K562 (cell line): Measurements from ENCODE around the gene TNP1. TPM values are rescaled to one million over a fixed set of nuclear protein-coding genes. Genes with fewer than 3 reads are reported as not detected.

Experiments used
- JUN ChIP-seq, 2 experiments: sonication (generic) in 1 of 2; formaldehyde crosslinking in 1 of 2; IDR thresholded peaks; 2 replicates each; pipeline versions ENCODE4 v1.6.1 to v1.8.0; 2012 to 2022; ENCODE audit warnings: borderline replicate concordance in 2 of 2, mild to moderate bottlenecking in 2 of 2, improper control_type of control experiment in 1 of 2, low read depth in 1 of 2, low read length in 1 of 2, missing genetic modification reagents in 1 of 2
- SMC3 ChIP-seq: conservative IDR thresholded peaks from 2 replicates; pipeline ENCODE4 v1.6.1; 2011; ENCODE audit warnings: low read depth, low read length, improper control_type of control experiment; ENCODE audit not compliant: insufficient read depth
- ZNF518B ChIP-seq: fragments of 250-450 bp; sonication (Bioruptor Pico); IDR thresholded peaks from 2 replicates; pipeline ENCODE4 v1.5.0; 2021; ENCODE audit warnings: mild to moderate bottlenecking, moderate library complexity
- polyA plus RNA-seq, 8 experiments: library from polyadenylated mRNA; depleted of rRNA in 4 of 8; stranded (reverse) in 5 of 8; unstranded in 3 of 8; fragments of >200 nt; fragmentation: Nextera tagmentation in 2 of 8; fragmentation: Illumina TruSeq in 1 of 8; extraction: Ambion mirVana in 2 of 8; extraction: Trizol in 1 of 8; gene quantifications; 2 replicates each; pipeline versions ENCODE4 v1.2.1 to v1.2.3, GENCODE V29; 2011 to 2014; ENCODE audit warnings: inconsistent platforms in 1 of 8, missing spikeins in 1 of 8
- total RNA-seq, 7 experiments: library from RNA; depleted of rRNA in 6 of 7; stranded (reverse); fragments of >200 nt in 6 of 7; fragmentation: Illumina TruSeq in 2 of 7; extraction: Trizol in 2 of 7; gene quantifications; 2 replicates each; pipeline versions ENCODE4 v1.2.1 to v1.2.3, GENCODE V29; 2011 to 2021; ENCODE audit warnings: low replicate concordance in 1 of 7
- TF ChIP-seq, protein P1 (sequence below): sonication (generic); formaldehyde crosslinking; IDR thresholded peaks from 2 replicates; pipeline ENCODE4 v1.8.1; 2023; ENCODE audit warnings: missing genetic modification reagents, mild to moderate bottlenecking, borderline replicate concordance

Gene TNP1
- total and polyA plus RNA-seq, 9 of the 15 experiments (the other 6 are each of a cell fraction or from before 2014, with no cell fraction given), result not detected

GRCh38 chr2:216885117-216885553, 25.3 kb upstream of the TNP1 start (continued):
- no peak for TF ChIP-seq ZNF518B (CRISPR knock-in tag)
- TF ChIP-seq, protein P1, sequence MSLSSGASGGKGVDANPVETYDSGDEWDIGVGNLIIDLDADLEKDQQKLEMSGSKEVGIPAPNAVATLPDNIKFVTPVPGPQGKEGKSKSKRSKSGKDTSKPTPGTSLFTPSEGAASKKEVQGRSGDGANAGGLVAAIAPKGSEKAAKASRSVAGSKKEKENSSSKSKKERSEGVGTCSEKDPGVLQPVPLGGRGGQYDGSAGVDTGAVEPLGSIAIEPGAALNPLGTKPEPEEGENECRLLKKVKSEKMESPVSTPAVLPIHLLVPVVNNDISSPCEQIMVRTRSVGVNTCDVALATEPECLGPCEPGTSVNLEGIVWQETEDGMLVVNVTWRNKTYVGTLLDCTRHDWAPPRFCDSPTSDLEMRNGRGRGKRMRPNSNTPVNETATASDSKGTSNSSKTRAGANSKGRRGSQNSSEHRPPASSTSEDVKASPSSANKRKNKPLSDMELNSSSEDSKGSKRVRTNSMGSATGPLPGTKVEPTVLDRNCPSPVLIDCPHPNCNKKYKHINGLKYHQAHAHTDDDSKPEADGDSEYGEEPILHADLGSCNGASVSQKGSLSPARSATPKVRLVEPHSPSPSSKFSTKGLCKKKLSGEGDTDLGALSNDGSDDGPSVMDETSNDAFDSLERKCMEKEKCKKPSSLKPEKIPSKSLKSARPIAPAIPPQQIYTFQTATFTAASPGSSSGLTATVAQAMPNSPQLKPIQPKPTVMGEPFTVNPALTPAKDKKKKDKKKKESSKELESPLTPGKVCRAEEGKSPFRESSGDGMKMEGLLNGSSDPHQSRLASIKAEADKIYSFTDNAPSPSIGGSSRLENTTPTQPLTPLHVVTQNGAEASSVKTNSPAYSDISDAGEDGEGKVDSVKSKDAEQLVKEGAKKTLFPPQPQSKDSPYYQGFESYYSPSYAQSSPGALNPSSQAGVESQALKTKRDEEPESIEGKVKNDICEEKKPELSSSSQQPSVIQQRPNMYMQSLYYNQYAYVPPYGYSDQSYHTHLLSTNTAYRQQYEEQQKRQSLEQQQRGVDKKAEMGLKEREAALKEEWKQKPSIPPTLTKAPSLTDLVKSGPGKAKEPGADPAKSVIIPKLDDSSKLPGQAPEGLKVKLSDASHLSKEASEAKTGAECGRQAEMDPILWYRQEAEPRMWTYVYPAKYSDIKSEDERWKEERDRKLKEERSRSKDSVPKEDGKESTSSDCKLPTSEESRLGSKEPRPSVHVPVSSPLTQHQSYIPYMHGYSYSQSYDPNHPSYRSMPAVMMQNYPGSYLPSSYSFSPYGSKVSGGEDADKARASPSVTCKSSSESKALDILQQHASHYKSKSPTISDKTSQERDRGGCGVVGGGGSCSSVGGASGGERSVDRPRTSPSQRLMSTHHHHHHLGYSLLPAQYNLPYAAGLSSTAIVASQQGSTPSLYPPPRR, result no peak
- no peak for TF ChIP-seq JUN (IDR thresholded peaks at IDR 0.05; ENCODE audit: borderline replicate concordance, low read depth, low read length)
- no peak for TF ChIP-seq JUN (CRISPR knock-in tag; IDR thresholded peaks at IDR 0.05; ENCODE audit: borderline replicate concordance)
- TF ChIP-seq SMC3, result no peak
- TF ChIP-seq, all 486 proteins: peak for 0
